HepG2 (cell line): ENCODE data around the gene USB1. TPM values are rescaled to one million over a fixed set of nuclear protein-coding genes. Genes with fewer than 3 reads are reported as not detected.

Experiments used
- CBX5 ChIP-seq: sonication (generic); formaldehyde crosslinking; IDR thresholded peaks from 2 replicates; pipeline ENCODE4 v1.4.0; 2020; ENCODE audit warnings: missing genetic modification reagents, borderline replicate concordance
- JUNB ChIP-seq: sonication (generic); formaldehyde crosslinking; IDR thresholded peaks from 2 replicates; pipeline ENCODE4 v1.8.0; 2022; ENCODE audit warnings: missing genetic modification reagents, mild to moderate bottlenecking, borderline replicate concordance
- KLF6 ChIP-seq: IDR thresholded peaks from 2 replicates; pipeline ENCODE4 v1.8.0; 2016; ENCODE audit warnings: missing biosample characterization, missing genetic modification reagents
- NCOA1 ChIP-seq: sonication (generic); formaldehyde crosslinking; IDR thresholded peaks from 2 replicates; pipeline ENCODE4 v1.9.0; 2021; ENCODE audit warnings: missing genetic modification reagents
- SOX13 ChIP-seq, 3 experiments: fragments of 450-650 bp in 1 of 3; sonication (generic) in 1 of 3; formaldehyde crosslinking in 1 of 3; IDR thresholded peaks in 2 of 3; conservative IDR thresholded peaks in 1 of 3; 2 replicates each; pipeline versions ENCODE4 v1.5.0 to v1.6.1; 2016 to 2020; ENCODE audit warnings: antibody characterized with exemption in 1 of 3, mild to moderate bottlenecking in 1 of 3, missing compliant biosample characterization in 1 of 3, missing genetic modification reagents in 1 of 3, moderate library complexity in 1 of 3
- THAP11 ChIP-seq: IDR thresholded peaks from 2 replicates; pipeline ENCODE4 v1.6.1; 2016; ENCODE audit warnings: missing biosample characterization, missing genetic modification reagents
- YY1 ChIP-seq: IDR thresholded peaks from 2 replicates; pipeline ENCODE4 v1.6.1; 2011; ENCODE audit warnings: low read length, low read depth, moderate library complexity, mild to moderate bottlenecking; ENCODE audit not compliant: insufficient read depth, insufficient replicate concordance
- ZBTB3 ChIP-seq: sonication (generic); formaldehyde crosslinking; IDR thresholded peaks from 2 replicates; pipeline ENCODE4 v1.4.0; 2020; ENCODE audit warnings: low read depth, mild to moderate bottlenecking, moderate library complexity, missing genetic modification reagents, borderline replicate concordance
- ZFP90 ChIP-seq: sonication (generic); formaldehyde crosslinking; IDR thresholded peaks from 2 replicates; pipeline ENCODE4 v1.8.0; 2022; ENCODE audit warnings: missing genetic modification reagents, mild to moderate bottlenecking, inconsistent platforms, borderline replicate concordance
- ZNF205 ChIP-seq: IDR thresholded peaks from 2 replicates; pipeline ENCODE4 v1.6.1; 2018; ENCODE audit warnings: missing biosample characterization, missing genetic modification reagents
- ZNF770 ChIP-seq: sonication (generic); formaldehyde crosslinking; IDR thresholded peaks from 2 replicates; pipeline ENCODE4 v1.5.0; 2020; ENCODE audit warnings: mild to moderate bottlenecking, missing genetic modification reagents
- polyA plus RNA-seq, 8 experiments: library from polyadenylated mRNA; depleted of rRNA in 3 of 8; stranded (reverse) in 7 of 8; unstranded in 1 of 8; fragments of >200 nt; fragmentation: Illumina TruSeq in 4 of 8; extraction: Trizol in 4 of 8; gene quantifications; 2 replicates each; pipeline versions ENCODE4 v1.2.1 to v1.2.3, GENCODE V29; 2011 to 2016; ENCODE audit warnings: low read depth in 4 of 8, missing spikeins in 1 of 8, mixed read lengths in 1 of 8; ENCODE audit not compliant: insufficient read depth in 1 of 8
- total RNA-seq, 5 experiments: library from RNA; depleted of rRNA; stranded (reverse); fragments of >200 nt; fragmentation: Illumina TruSeq; extraction: Trizol; gene quantifications; 2 replicates each; pipeline ENCODE4 v1.2.3, GENCODE V29; 2016; ENCODE audit warnings: low read depth in 1 of 5
- TF ChIP-seq, protein P1 (sequence below): sonication (generic); formaldehyde crosslinking; IDR thresholded peaks from 2 replicates; pipeline ENCODE4 v1.4.0; 2020; ENCODE audit warnings: mild to moderate bottlenecking, missing genetic modification reagents, borderline replicate concordance
- TF ChIP-seq, protein P2 (sequence below): sonication (generic); formaldehyde crosslinking; IDR thresholded peaks from 2 replicates; pipeline ENCODE4 v1.8.0; 2023; ENCODE audit warnings: mild to moderate bottlenecking, missing genetic modification reagents
- TF ChIP-seq, protein P3 (sequence below): fragments of 450-650 bp; IDR thresholded peaks from 2 replicates; pipeline ENCODE4 v1.6.1; 2017; ENCODE audit warnings: mild to moderate bottlenecking
- TF ChIP-seq, protein P4 (sequence below): sonication (generic); formaldehyde crosslinking; IDR thresholded peaks from 2 replicates; pipeline ENCODE4 v1.4.0; 2020; ENCODE audit warnings: mild to moderate bottlenecking, missing genetic modification reagents

USB1 gene
- total and polyA plus RNA-seq, 2 of the 13 experiments (the other 11 are each of a cell fraction or from before 2014, with no cell fraction given), result 16.7 to 65.4 TPM

DNA sequence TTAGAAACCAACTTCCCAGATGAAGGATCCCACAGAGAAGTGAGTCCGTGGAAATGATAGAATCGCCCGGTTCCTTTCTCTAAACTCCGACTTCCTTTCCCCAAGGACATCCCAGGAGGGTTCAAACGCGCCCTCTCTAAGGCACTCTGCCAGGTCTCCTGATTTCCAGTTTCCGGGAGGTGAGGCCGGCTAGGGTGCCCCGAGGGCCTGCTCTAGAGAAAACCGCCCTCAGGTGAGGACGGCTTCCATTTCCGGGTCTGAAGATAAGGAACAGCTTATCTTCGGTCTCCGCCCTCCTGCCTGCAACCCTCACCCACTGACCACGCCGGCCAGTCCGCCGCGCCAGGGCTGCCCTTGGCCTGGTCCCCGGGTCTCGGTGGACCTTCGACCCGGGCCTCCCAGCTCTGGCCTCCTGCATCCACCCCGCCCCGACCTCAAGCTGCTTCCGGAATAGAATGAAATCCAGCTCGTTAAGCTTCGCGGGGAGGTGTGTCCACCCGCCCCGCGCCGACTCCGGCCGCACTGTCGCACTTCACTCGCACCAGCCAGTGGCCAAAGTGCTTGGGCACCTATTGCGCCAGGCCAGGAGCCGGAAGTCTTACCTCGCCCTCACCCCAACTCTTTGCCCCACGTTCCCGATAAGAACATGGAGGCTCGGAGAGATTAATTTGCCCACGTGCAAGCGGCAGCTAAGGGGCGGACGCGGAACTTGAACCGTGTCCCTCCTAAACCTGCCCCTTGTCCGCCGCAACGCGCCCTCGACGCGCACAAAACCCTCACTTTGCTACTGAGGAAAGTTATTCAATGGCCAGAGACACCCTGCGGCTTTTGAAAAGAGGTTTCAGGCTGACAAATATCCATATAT, 23.5 kb downstream of the USB1 start (continued):
- TF ChIP-seq SOX13 (IDR thresholded peaks at IDR 0.05) (peak; percentile 56; the same call in 1 of the 2 replicates), SOX13 (CRISPR knock-in tag; conservative IDR thresholded peaks at IDR 0.05 in 1 of 2, IDR thresholded peaks at IDR 0.05 in 1 of 2) (peak in 1 of 2 experiments; percentile 78; a peak in 2 of 4 replicates), ZNF770 (CRISPR knock-in tag) (peak; percentile 98), ZFP90 (peak; percentile 57; the same call in 1 of the 2 replicates), ZBTB3 (peak; percentile 76; the same call in 1 of the 2 replicates), YY1 (peak; percentile 48), NCOA1 (CRISPR knock-in tag) (peak; percentile 62; the same call in 1 of the 2 replicates), KLF6 (CRISPR knock-in tag) (no peak), CBX5 (CRISPR knock-in tag) (peak; percentile 23; the same call in 1 of the 2 replicates), THAP11 (peak; percentile 83), ZNF205 (CRISPR knock-in tag) (peak; percentile 25; the same call in 1 of the 2 replicates), JUNB (CRISPR knock-in tag) (no peak; the same call in 1 of the 2 replicates)
- TF ChIP-seq, protein P1, sequence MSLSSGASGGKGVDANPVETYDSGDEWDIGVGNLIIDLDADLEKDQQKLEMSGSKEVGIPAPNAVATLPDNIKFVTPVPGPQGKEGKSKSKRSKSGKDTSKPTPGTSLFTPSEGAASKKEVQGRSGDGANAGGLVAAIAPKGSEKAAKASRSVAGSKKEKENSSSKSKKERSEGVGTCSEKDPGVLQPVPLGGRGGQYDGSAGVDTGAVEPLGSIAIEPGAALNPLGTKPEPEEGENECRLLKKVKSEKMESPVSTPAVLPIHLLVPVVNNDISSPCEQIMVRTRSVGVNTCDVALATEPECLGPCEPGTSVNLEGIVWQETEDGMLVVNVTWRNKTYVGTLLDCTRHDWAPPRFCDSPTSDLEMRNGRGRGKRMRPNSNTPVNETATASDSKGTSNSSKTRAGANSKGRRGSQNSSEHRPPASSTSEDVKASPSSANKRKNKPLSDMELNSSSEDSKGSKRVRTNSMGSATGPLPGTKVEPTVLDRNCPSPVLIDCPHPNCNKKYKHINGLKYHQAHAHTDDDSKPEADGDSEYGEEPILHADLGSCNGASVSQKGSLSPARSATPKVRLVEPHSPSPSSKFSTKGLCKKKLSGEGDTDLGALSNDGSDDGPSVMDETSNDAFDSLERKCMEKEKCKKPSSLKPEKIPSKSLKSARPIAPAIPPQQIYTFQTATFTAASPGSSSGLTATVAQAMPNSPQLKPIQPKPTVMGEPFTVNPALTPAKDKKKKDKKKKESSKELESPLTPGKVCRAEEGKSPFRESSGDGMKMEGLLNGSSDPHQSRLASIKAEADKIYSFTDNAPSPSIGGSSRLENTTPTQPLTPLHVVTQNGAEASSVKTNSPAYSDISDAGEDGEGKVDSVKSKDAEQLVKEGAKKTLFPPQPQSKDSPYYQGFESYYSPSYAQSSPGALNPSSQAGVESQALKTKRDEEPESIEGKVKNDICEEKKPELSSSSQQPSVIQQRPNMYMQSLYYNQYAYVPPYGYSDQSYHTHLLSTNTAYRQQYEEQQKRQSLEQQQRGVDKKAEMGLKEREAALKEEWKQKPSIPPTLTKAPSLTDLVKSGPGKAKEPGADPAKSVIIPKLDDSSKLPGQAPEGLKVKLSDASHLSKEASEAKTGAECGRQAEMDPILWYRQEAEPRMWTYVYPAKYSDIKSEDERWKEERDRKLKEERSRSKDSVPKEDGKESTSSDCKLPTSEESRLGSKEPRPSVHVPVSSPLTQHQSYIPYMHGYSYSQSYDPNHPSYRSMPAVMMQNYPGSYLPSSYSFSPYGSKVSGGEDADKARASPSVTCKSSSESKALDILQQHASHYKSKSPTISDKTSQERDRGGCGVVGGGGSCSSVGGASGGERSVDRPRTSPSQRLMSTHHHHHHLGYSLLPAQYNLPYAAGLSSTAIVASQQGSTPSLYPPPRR (CRISPR knock-in tag), result peak; percentile 90
- TF ChIP-seq, protein P2, sequence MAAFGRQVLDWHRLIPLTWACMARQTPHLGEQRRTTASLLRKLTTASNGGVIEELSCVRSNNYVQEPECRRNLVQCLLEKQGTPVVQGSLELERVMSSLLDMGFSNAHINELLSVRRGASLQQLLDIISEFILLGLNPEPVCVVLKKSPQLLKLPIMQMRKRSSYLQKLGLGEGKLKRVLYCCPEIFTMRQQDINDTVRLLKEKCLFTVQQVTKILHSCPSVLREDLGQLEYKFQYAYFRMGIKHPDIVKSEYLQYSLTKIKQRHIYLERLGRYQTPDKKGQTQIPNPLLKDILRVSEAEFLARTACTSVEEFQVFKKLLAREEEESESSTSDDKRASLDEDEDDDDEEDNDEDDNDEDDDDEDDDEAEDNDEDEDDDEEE (CRISPR knock-in tag), result peak; percentile 83
- TF ChIP-seq, protein P3, sequence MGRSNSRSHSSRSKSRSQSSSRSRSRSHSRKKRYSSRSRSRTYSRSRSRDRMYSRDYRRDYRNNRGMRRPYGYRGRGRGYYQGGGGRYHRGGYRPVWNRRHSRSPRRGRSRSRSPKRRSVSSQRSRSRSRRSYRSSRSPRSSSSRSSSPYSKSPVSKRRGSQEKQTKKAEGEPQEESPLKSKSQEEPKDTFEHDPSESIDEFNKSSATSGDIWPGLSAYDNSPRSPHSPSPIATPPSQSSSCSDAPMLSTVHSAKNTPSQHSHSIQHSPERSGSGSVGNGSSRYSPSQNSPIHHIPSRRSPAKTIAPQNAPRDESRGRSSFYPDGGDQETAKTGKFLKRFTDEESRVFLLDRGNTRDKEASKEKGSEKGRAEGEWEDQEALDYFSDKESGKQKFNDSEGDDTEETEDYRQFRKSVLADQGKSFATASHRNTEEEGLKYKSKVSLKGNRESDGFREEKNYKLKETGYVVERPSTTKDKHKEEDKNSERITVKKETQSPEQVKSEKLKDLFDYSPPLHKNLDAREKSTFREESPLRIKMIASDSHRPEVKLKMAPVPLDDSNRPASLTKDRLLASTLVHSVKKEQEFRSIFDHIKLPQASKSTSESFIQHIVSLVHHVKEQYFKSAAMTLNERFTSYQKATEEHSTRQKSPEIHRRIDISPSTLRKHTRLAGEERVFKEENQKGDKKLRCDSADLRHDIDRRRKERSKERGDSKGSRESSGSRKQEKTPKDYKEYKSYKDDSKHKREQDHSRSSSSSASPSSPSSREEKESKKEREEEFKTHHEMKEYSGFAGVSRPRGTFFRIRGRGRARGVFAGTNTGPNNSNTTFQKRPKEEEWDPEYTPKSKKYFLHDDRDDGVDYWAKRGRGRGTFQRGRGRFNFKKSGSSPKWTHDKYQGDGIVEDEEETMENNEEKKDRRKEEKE, result no peak
- TF ChIP-seq, protein P4, sequence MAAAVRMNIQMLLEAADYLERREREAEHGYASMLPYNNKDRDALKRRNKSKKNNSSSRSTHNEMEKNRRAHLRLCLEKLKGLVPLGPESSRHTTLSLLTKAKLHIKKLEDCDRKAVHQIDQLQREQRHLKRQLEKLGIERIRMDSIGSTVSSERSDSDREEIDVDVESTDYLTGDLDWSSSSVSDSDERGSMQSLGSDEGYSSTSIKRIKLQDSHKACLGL, result peak; percentile 85
